Neural cell (in vitro differentiated cells): Measurements from ENCODE around the gene ECHDC3. TPM values are rescaled to one million over a fixed set of nuclear protein-coding genes. Genes with fewer than 3 reads are reported as not detected.

Experiments used
- H2AFZ ChIP-seq: fragments of 200-600, 300-800 bp; sonication (generic), shearing (Covaris generic); 2 replicates; pipeline ENCODE4 v1.6.0; 2014; ENCODE audit warnings: low read depth, mild to moderate bottlenecking, antibody characterized with exemption, low read length, moderate library complexity
- H3F3A ChIP-seq: fragments of 200-600 bp; shearing (Covaris generic); 2 replicates; pipeline ENCODE4 v1.6.1; 2016; ENCODE audit warnings: mild to moderate bottlenecking, moderate library complexity, mixed read lengths, antibody characterized with exemption, low read length; ENCODE audit not compliant: insufficient read depth, poor library complexity, severe bottlenecking
- H3K27ac ChIP-seq: fragments of 200-600, 300-800 bp; sonication (generic), shearing (Covaris generic); 2 replicates; pipeline ENCODE4 v1.5.1; 2014; ENCODE audit warnings: mild to moderate bottlenecking, low read length, moderate library complexity
- H3K27me3 ChIP-seq: fragments of 300-800, 200-600 bp; sonication (generic), shearing (Covaris generic); 2 replicates; pipeline ENCODE4 v1.6.0; 2014; ENCODE audit warnings: mild to moderate bottlenecking, low read depth, low read length, moderate library complexity; ENCODE audit not compliant: insufficient read depth
- H3K36me3 ChIP-seq: fragments of 300-800, 200-600 bp; sonication (generic), shearing (Covaris generic); 2 replicates; pipeline ENCODE4 v1.5.1; 2014; ENCODE audit warnings: mild to moderate bottlenecking, antibody characterized with exemption, low read length, moderate library complexity; ENCODE audit not compliant: insufficient read depth
- H3K4me2 ChIP-seq: fragments of 300-800, 200-600 bp; sonication (generic), shearing (Covaris generic); 2 replicates; pipeline ENCODE4 v1.6.0; 2014; ENCODE audit warnings: mild to moderate bottlenecking, low read length
- H3K4me3 ChIP-seq: fragments of 300-800, 200-600 bp; sonication (generic), shearing (Covaris generic); 2 replicates; pipeline ENCODE4 v1.5.1; 2014; ENCODE audit warnings: mild to moderate bottlenecking, low read length, moderate library complexity
- H3K79me2 ChIP-seq: fragments of 200-600 bp; shearing (Covaris generic); replicated peaks from 2 replicates; pipeline ENCODE4 v1.6.0; 2014; ENCODE audit warnings: mild to moderate bottlenecking, low read length, moderate library complexity; ENCODE audit not compliant: insufficient read depth
- H3K9ac ChIP-seq: fragments of 300-800, 200-600 bp; sonication (generic), shearing (Covaris generic); 2 replicates; pipeline ENCODE4 v1.6.1; 2016; ENCODE audit warnings: mild to moderate bottlenecking, low read length, mixed read lengths
- H3K9me2 ChIP-seq: fragments of 200-600 bp; shearing (Covaris generic); 2 replicates; pipeline ENCODE4 v1.6.1; 2016; ENCODE audit warnings: mild to moderate bottlenecking, low read length, mixed read lengths; ENCODE audit not compliant: insufficient read depth
- H3K9me3 ChIP-seq: fragments of 200-600, 300-800 bp; sonication (generic), shearing (Covaris generic); 2 replicates; pipeline ENCODE4 v1.6.1; 2016; ENCODE audit warnings: mild to moderate bottlenecking, mixed run types, low read length, moderate library complexity, mixed read lengths
- H4K20me1 ChIP-seq: fragments of 200-600 bp; shearing (Covaris generic); 2 replicates; pipeline ENCODE4 v1.6.1; 2016; ENCODE audit warnings: mild to moderate bottlenecking, mixed run types; ENCODE audit not compliant: insufficient read depth
- CTCF ChIP-seq: fragments of 450-650 bp; IDR thresholded peaks from 2 replicates; pipeline ENCODE4 v1.5.1; 2014; ENCODE audit warnings: antibody characterized with exemption, mild to moderate bottlenecking, moderate library complexity; ENCODE audit not compliant: poor library complexity, severe bottlenecking
- EP300 ChIP-seq: fragments of 450-650 bp; conservative IDR thresholded peaks from 2 replicates; pipeline ENCODE4 v1.6.1; 2014; ENCODE audit warnings: antibody characterized with exemption, mild to moderate bottlenecking, moderate library complexity; ENCODE audit not compliant: poor library complexity, severe bottlenecking
- EZH2 ChIP-seq: fragments of 200-600, 300-800 bp; shearing (Covaris generic), sonication (generic); IDR thresholded peaks from 2 replicates; pipeline ENCODE4 v1.6.1; 2014; ENCODE audit warnings: antibody characterized with exemption, low read length, borderline replicate concordance, mild to moderate bottlenecking; ENCODE audit not compliant: insufficient read depth, poor library complexity, severe bottlenecking
- MXI1 ChIP-seq: fragments of 450-650 bp; conservative IDR thresholded peaks from 2 replicates; pipeline ENCODE4 v1.6.1; 2014; ENCODE audit warnings: antibody characterized with exemption, mild to moderate bottlenecking; ENCODE audit not compliant: poor library complexity, severe bottlenecking
- POLR2AphosphoS5 ChIP-seq: IDR thresholded peaks from 2 replicates; pipeline ENCODE4 v1.6.1; 2012
- RAD21 ChIP-seq: fragments of 450-650 bp; conservative IDR thresholded peaks from 2 replicates; pipeline ENCODE4 v1.6.1; 2014; ENCODE audit warnings: antibody characterized with exemption, mild to moderate bottlenecking, moderate library complexity
- REST ChIP-seq: IDR thresholded peaks from 2 replicates; pipeline ENCODE4 v1.6.1; 2012; ENCODE audit warnings: borderline replicate concordance
- SMC3 ChIP-seq: fragments of 450-650 bp; conservative IDR thresholded peaks from 2 replicates; pipeline ENCODE4 v1.6.1; 2014; ENCODE audit warnings: antibody characterized with exemption, mild to moderate bottlenecking, moderate library complexity; ENCODE audit not compliant: poor library complexity
- TAF1 ChIP-seq: IDR thresholded peaks from 2 replicates; pipeline ENCODE4 v1.6.1; 2012; ENCODE audit warnings: low read depth
- polyA plus RNA-seq: library from polyadenylated mRNA; depleted of rRNA; stranded (reverse); fragments of >200 nt; gene quantifications from 2 replicates; pipeline ENCODE4 v1.2.3, GENCODE V29; 2014

Gene ECHDC3
- polyA plus RNA-seq, 1 donor from 2014 or later: not detected

- Histone ChIP-seq H3K9me3 (no peaks in the 10 kb centered on the region), H3K27me3 (no peaks in the 10 kb centered on the region), H3K79me2 (no peaks in the 10 kb centered on the region), H3K27ac (no peak overlapping the region), H3F3A (no peaks in the 10 kb centered on the region), H4K20me1 (no peaks in the 10 kb centered on the region), H3K4me3 (no peak overlapping the region), H3K4me2 (no peak overlapping the region), H3K36me3 (no peaks in the 10 kb centered on the region), H3K9me2 (no peaks in the 10 kb centered on the region), H2AFZ (no peak overlapping the region), H3K9ac (no peak overlapping the region)
- no peak for TF ChIP-seq POLR2AphosphoS5
- no peak for TF ChIP-seq MXI1
- TF ChIP-seq EZH2: no peak
- no peak for TF ChIP-seq TAF1
- no peak for TF ChIP-seq RAD21
- TF ChIP-seq EP300: no peak
- no peak for TF ChIP-seq REST
- no peak for TF ChIP-seq SMC3
- no peak for TF ChIP-seq CTCF
These were observed 6.7 kb downstream of the ECHDC3 start for GRCh38 chr10:11748866-11749265.

- Histone ChIP-seq H4K20me1 (no peaks in the 10 kb centered on the region), H3F3A (no peaks in the 10 kb centered on the region), H3K36me3 (no peaks in the 10 kb centered on the region), H3K79me2 (no peaks in the 10 kb centered on the region), H3K9ac (no peak overlapping the region), H3K4me3 (no peak overlapping the region), H3K4me2 (no peak overlapping the region), H3K9me3 (no peaks in the 10 kb centered on the region), H3K27ac (no peak overlapping the region), H3K27me3 (no peaks in the 10 kb centered on the region), H2AFZ (no peak overlapping the region), H3K9me2 (no peaks in the 10 kb centered on the region)
- no peak for TF ChIP-seq POLR2AphosphoS5
- TF ChIP-seq RAD21: no peak
- no peak for TF ChIP-seq TAF1
- no peak for TF ChIP-seq EZH2
- no peak for TF ChIP-seq SMC3
- no peak for TF ChIP-seq CTCF
- no peak for TF ChIP-seq MXI1
- TF ChIP-seq EP300: no peak
- TF ChIP-seq REST: no peak
These were observed 8.2 kb downstream of the ECHDC3 start for GRCh38 chr10:11750420-11750819.
